AG04450 (cell line): Measurements from ENCODE around the gene RASL11A. TPM values are rescaled to one million over a fixed set of nuclear protein-coding genes. Genes with fewer than 3 reads are reported as not detected.

Experiments used
- CTCF ChIA-PET: fragments of 300-600, 350-600 bp; formaldehyde crosslinking; extraction: SDS; loops from one replicate; lab custom pipeline; 2022; ENCODE audit warnings: antibody characterized with exemption, inconsistent platforms; lab: Charles Lee
- POLR2A ChIA-PET: fragments of 350-600 bp; formaldehyde crosslinking; extraction: SDS; loops from one replicate; lab custom pipeline; 2021; ENCODE audit warnings: antibody characterized with exemption, inconsistent platforms; lab: Yijun Ruan, JAX
- DNase-seq: peaks from one replicate; pipeline ENCODE4 v3.0.0-alpha.2; 2011; ENCODE audit warnings: low read depth, low spot score
- H3K27ac ChIP-seq: one replicate; pipeline ENCODE4 v1.5.1; 2012; ENCODE audit warnings: low read depth, low read length, control low read depth
- H3K27me3 ChIP-seq: one replicate; pipeline ENCODE4 v1.6.0; 2012; ENCODE audit warnings: low read length; ENCODE audit not compliant: control insufficient read depth, insufficient read depth
- H3K4me3 ChIP-seq: 2 replicates; pipeline ENCODE4 v1.5.1; 2011; ENCODE audit warnings: mild to moderate bottlenecking, low read depth, low read length, control low read depth
- H3K9me3 ChIP-seq: 2 replicates; pipeline ENCODE4 v1.5.1; 2012; ENCODE audit warnings: low read length; ENCODE audit not compliant: control insufficient read depth, insufficient read depth
- CTCF ChIP-seq: IDR thresholded peaks from 2 replicates; pipeline ENCODE4 v1.5.1; 2011; ENCODE audit warnings: low read depth, low read length, control low read depth, inconsistent platforms
- polyA plus RNA-seq: library from polyadenylated mRNA; depleted of rRNA; stranded (reverse); fragments of >200 nt; gene quantifications from 2 replicates; pipeline ENCODE4 v1.2.3, GENCODE V29; 2011

Gene RASL11A
- polyA plus RNA-seq, 1 experiment: 13.5 TPM

GRCh38 chr13:27280009-27280656 is 9.5 kb downstream of the RASL11A start:
- ChIA-PET POLR2A (no interaction called here), CTCF (interaction anchor here (1.1 to 2.0 kb wide), 2 partner anchors 10 to 295 kb away, joined by 4 to 6 read pairs; partner anchors contain the start of gene RASL11A)
- TF ChIP-seq CTCF: no peak
- no peak for DNase-seq
- no peak overlapping the region for H3K4me3 ChIP-seq
- H3K27me3 ChIP-seq: peaks cover 10% of the 10 kb centered on the region
- no peaks in the 10 kb centered on the region for H3K9me3 ChIP-seq
- no peak overlapping the region for H3K27ac ChIP-seq

DNA sequence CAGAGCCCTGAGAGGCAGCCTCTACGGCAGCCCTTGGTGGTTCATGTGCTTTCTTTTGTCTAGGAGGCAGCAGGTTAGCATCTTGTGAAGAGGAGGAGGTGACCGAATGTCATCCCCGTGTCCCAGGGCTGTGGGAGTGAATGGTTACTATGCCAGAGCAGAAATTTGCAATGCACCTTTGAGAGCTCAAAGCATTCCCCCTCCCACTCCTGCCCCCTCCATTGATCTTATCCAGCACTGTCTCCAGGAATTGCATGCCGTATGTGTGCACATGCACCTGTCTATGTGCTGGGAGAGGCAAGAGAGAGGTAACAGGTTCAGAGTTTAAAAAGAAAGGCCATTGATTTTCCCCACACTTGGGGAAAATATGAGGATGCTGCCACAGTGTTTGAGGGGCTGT is 10.2 kb downstream of the RASL11A start:
- ChIA-PET POLR2A (no interaction called here), CTCF (interaction anchor here (1.0 to 2.0 kb wide), 3 partner anchors 10 to 295 kb away, joined by 3 to 6 read pairs (median 4); partner anchors contain the start of gene RASL11A)
- TF ChIP-seq CTCF: no peak
- Histone ChIP-seq H3K27ac (no peak overlapping the region), H3K27me3 (peaks cover 6% of the 10 kb centered on the region), H3K4me3 (no peak overlapping the region), H3K9me3 (no peaks in the 10 kb centered on the region)
- DNase-seq: no peak

GRCh38 chr13:27281420-27281819 is 10.8 kb downstream of the RASL11A start:
- ChIA-PET CTCF (interaction anchor here (1.0 to 2.0 kb wide), 3 partner anchors 11 to 296 kb away, joined by 3 to 6 read pairs (median 4); partner anchors contain the start of gene RASL11A), POLR2A (no interaction called here)
- TF ChIP-seq CTCF: no peak
- H3K27me3 ChIP-seq: peaks cover 6% of the 10 kb centered on the region
- H3K4me3 ChIP-seq: no peak overlapping the region
- DNase-seq: no peak
- H3K27ac ChIP-seq: no peak overlapping the region
- H3K9me3 ChIP-seq: no peaks in the 10 kb centered on the region

- peaks cover 6% of the 10 kb centered on the region for H3K27me3 ChIP-seq
- no peaks in the 10 kb centered on the region for H3K9me3 ChIP-seq
- no peak overlapping the region for H3K27ac ChIP-seq
- ChIA-PET POLR2A (interaction anchor here (1.0 kb wide), 1 partner anchor 13 kb away, joined by 3 read pairs; the partner anchor contains the start of gene RASL11A), CTCF (interaction anchor here (1.1 to 1.9 kb wide), 5 partner anchors 75 to 337 kb away, joined by 3 to 11 read pairs (median 10); no protein-coding TSS in a partner anchor)
- DNase-seq: no peak
- peak; percentile 39 for TF ChIP-seq CTCF
- H3K4me3 ChIP-seq: no peak overlapping the region
These were observed 13.4 kb downstream of the RASL11A start for GRCh38 chr13:27283906-27284493.

- Histone ChIP-seq H3K4me3 (no peak overlapping the region), H3K9me3 (no peaks in the 10 kb centered on the region), H3K27ac (no peak overlapping the region), H3K27me3 (peaks cover 6% of the 10 kb centered on the region)
- POLR2A ChIA-PET: no interaction called here
- no peak for DNase-seq
- CTCF ChIA-PET: no interaction called here
- TF ChIP-seq CTCF: no peak
These were observed 17.8 kb downstream of the RASL11A start for GRCh38 chr13:27288392-27288791.
